ENCODE measurements around the gene ACSF2.

The ACSF2 gene

DNA sequence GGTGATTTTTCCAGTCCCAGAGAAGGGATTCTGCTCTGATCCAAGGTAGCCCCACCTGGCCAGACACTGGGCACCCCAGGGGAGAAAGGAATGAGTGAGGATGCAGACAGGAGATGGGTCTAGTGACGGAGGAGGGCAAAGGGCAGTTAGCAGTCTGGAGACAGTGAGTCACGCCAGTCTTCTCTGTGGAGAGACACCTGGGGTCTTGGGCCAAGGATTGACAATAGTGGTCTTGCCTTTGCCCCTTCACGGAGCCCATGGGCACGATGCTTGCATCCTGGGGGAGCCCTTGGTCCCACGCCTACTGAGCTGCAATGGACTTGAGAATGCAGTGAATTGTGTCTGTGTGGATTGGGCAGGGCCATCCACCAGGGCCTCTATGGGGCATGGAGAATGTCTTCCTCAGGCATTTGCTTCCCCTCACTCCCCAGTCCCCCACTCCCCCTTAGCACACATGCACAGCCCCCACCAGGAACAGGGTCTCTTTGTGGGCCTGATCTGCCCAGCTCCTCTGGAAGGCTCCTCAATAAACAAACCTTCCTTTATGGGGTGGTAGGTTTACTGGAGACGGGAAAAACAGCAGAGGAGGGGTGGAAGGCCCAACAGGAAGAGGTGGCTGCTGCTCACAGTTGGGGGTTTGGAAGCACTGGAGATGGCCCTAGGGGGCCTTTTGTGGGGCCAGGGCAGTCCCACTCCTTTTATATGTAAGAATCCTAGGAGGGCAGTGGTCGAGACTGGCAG is 41.3 kb downstream of the ACSF2 start:
- Mint-ChIP-seq H3K36me3 (ENCODE audit: low read depth) (peaks cover 18% of the 10 kb centered on the region), H3K9me3 (no peaks in the 10 kb centered on the region), H3K4me3 (peak overlapping the region; percentile 72), H3K4me1 (peaks cover 23% of the 10 kb centered on the region), H3K27ac (peak overlapping the region; percentile 38), H3K27me3 (ENCODE audit: low read depth, poor library complexity) (peaks cover 75% of the 10 kb centered on the region)
- TF ChIP-seq, protein P1, sequence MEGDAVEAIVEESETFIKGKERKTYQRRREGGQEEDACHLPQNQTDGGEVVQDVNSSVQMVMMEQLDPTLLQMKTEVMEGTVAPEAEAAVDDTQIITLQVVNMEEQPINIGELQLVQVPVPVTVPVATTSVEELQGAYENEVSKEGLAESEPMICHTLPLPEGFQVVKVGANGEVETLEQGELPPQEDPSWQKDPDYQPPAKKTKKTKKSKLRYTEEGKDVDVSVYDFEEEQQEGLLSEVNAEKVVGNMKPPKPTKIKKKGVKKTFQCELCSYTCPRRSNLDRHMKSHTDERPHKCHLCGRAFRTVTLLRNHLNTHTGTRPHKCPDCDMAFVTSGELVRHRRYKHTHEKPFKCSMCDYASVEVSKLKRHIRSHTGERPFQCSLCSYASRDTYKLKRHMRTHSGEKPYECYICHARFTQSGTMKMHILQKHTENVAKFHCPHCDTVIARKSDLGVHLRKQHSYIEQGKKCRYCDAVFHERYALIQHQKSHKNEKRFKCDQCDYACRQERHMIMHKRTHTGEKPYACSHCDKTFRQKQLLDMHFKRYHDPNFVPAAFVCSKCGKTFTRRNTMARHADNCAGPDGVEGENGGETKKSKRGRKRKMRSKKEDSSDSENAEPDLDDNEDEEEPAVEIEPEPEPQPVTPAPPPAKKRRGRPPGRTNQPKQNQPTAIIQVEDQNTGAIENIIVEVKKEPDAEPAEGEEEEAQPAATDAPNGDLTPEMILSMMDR (IDR thresholded peaks at IDR 0.05): no peak
- DNase-seq: no peak

DNA sequence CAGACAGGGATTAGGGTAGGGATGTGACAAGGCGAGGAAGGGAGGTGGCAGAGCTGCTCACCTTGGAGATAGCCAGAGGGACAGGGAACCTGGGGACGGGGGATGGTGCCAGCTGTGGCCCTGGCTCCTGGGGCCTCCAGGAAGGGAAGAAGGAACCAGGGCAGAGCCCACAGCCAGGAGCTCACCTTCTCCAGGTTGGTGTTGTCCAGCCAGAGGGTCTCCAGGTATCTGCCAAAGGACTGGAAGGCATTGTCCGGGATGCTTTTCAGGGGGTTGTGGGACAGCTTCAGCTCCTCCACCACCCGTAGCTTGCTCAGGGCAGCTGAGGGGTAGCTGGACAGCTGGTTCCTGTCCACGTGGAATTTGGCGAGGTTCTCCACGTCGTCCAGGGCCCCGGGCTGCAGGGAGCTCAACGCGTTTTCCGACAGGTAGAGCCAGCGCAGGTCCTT is 41.9 kb downstream of the ACSF2 start:
- H3K27me3 Mint-ChIP-seq (ENCODE audit: low read depth, poor library complexity): peaks cover 81% of the 10 kb centered on the region
- H3K9me3 Mint-ChIP-seq: no peaks in the 10 kb centered on the region
- peaks cover 23% of the 10 kb centered on the region for H3K4me1 Mint-ChIP-seq
- H3K36me3 Mint-ChIP-seq (ENCODE audit: low read depth): peaks cover 24% of the 10 kb centered on the region
- H3K27ac Mint-ChIP-seq: no peak overlapping the region
- TF ChIP-seq, protein P1 (IDR thresholded peaks at IDR 0.05): no peak
- DNase-seq: no peak
- H3K4me3 Mint-ChIP-seq: peak overlapping the region; percentile 72

DNA sequence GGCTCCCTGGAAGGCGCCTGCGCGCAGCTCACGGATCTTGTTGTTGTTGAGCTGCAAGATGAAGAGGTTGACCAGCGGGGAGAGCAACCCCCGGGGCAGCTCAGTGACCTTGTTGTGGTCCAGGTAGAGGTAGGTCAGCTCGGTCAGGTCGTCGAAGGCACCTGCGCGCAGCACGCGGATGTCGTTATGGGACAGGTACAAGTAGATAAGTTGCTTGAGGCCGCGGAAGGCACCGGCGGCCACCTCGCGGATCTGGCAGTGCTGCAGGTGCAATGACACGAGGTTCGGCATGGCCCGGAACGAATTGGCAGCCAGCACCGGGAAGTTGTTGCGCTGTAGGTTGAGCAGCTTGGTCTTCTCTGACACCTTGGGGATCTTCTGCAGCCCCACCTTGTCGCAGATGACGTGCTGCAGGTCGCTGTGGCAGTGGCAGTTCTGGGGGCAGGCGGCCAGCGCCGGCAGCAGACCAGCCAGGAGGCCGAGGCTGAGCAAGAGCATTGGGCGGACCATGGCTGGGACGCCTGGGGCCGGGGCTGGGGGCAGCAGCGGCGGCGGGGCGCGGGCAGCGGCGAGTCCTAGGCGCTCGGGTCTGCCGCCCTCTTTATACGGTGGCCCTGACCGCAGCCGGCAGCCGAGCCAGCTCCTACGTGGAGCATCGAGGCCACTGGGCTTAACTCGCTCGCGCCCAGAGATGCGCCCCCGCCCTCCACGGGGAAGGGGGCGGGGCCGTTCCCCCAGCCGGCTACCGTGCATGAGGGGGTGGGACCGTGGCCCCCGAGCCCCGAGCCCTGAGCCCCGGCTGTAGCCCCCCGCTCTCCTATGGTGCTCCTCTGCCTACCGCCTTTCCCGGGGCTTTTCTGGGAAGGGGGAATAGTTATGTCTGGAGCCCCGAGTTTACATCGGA is 42.5 kb downstream of the ACSF2 start, which contains the start of gene CHAD:
CHAD (minus strand) TSS at position 577 of the 904 bp plus-strand sequence; CDS start at position 510, 67 bp downstream.
- Mint-ChIP-seq H3K9me3 (no peaks in the 10 kb centered on the region), H3K4me3 (peak within 1 kb of the TSS; percentile 72), H3K36me3 (ENCODE audit: low read depth) (peaks cover 31% of the 10 kb centered on the region), H3K4me1 (peaks cover 23% of the 10 kb centered on the region), H3K27ac (no peak within 1 kb of the TSS), H3K27me3 (ENCODE audit: low read depth, poor library complexity) (peaks cover 88% of the 10 kb centered on the region)
- peak; percentile 39 for DNase-seq
- TF ChIP-seq, protein P1 (IDR thresholded peaks at IDR 0.05): no peak

DNA sequence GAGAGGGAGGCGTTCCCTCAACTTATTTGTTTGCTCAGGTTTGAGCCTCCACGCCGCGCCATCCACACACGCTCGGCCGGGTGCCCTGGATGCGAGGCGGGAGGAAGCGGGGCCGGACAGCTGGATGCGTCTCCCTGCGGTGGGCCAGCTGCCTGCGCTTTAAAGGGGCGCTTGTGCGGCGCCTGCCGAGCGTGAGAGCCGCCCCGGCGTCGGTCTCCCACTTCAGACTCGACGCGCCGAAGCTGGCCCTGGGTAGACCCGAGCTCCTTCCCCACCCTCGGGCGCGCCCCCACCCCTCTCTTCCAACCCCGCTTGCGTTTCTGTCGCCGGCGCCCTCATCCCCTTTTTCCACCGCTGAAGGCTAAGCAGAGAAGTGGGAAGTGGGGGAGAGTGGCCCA is 43.2 kb downstream of the ACSF2 start:
- H3K27me3 Mint-ChIP-seq (ENCODE audit: low read depth, poor library complexity): peaks cover 93% of the 10 kb centered on the region
- no peak overlapping the region for H3K27ac Mint-ChIP-seq
- H3K36me3 Mint-ChIP-seq (ENCODE audit: low read depth): peaks cover 35% of the 10 kb centered on the region
- DNase-seq: peak; percentile 39
- TF ChIP-seq, protein P1 (IDR thresholded peaks at IDR 0.05): no peak
- peaks cover 23% of the 10 kb centered on the region for H3K4me1 Mint-ChIP-seq
- H3K4me3 Mint-ChIP-seq: peak overlapping the region; percentile 50
- no peaks in the 10 kb centered on the region for H3K9me3 Mint-ChIP-seq

DNA sequence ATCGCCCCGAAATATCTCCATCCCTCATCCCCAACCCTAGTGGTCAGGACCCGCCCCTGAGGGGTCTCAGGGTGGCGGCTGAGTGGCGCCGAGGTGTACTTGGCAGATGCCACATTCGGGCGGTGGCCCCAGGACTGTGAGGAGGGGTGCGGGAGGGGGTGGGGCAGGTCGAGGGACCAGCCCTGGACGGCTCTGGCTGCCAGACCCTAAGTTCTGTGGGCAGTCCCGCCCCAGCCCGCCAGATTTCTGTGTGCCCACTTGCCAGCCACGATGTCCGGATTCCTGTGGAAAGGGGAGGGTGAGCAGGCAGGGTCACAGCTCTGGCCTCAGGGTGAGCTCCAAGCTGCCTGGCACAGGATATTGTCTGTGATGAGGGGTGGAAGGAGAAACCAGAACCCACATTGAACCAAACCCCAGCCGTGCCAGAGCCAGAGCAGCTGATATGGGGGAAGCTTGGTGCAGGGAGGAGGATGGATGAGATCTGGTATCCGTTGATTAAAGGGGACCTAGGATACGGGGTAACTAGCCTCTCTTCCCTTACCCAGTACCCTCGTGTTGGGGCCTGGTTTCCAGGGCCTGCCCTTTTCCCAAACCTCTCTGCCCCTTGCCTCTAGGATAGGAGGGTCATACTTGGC is 43.8 kb downstream of the ACSF2 start:
- Mint-ChIP-seq H3K27ac (no peak overlapping the region), H3K4me1 (peaks cover 23% of the 10 kb centered on the region), H3K27me3 (ENCODE audit: low read depth, poor library complexity) (peaks cover 93% of the 10 kb centered on the region), H3K36me3 (ENCODE audit: low read depth) (peaks cover 40% of the 10 kb centered on the region), H3K9me3 (no peaks in the 10 kb centered on the region), H3K4me3 (peak overlapping the region; percentile 50)
- TF ChIP-seq, protein P1 (IDR thresholded peaks at IDR 0.05): no peak
- DNase-seq: no peak
